Measurements from ENCODE around the gene SPATS1. TPM values are rescaled to one million over a fixed set of nuclear protein-coding genes. Genes with fewer than 3 reads are reported as not detected.

Gene SPATS1
- total RNA-seq, 2 experiments from 2014 or later, result not detected

GRCh38 chr6:44297063-44298038 lies 45.1 kb upstream of the SPATS1 start:
- H3K9me3 ChIP-seq (ENCODE audit: control insufficient read depth in 1 of 2, insufficient read depth in 1 of 2, low read length in 2 of 2), result peaks cover 0 to 5% of the 10 kb centered on the region in 2 experiments
- H3K4me3 ChIP-seq (ENCODE audit: low read length), result peak overlapping the region; percentile 40
- H3K27me3 ChIP-seq (ENCODE audit: control insufficient read depth in 1 of 2, insufficient read depth in 2 of 2, low read length in 2 of 2), result peaks cover 38 to 46% of the 10 kb centered on the region in 2 experiments

GRCh38 chr6:44298055-44298803 lies 44.2 kb upstream of the SPATS1 start:
- peak overlapping the region; percentile 7 for H3K4me3 ChIP-seq (ENCODE audit: low read length)
- no peaks in the 10 kb centered on the region for H3K9me3 Mint-ChIP-seq
- peaks cover 29% of the 10 kb centered on the region for H3K36me3 Mint-ChIP-seq (ENCODE audit: low read depth)
- no peak overlapping the region for H3K27ac ChIP-seq (ENCODE audit: low read depth in 1 of 2, low read length in 2 of 2)
- ChIA-PET CTCF (interaction anchor here (3.1 kb wide), 1 partner anchor 15 kb away, joined by 12 read pairs; the partner anchor contains the start of gene AARS2), POLR2A (interaction anchor here (0.7 to 4.0 kb wide), 2 partner anchors 15 to 22 kb away, joined by 4 to 18 read pairs; partner anchors contain the start of gene AARS2)
- peaks cover 34 to 39% of the 10 kb centered on the region in 2 experiments for H3K27me3 ChIP-seq (ENCODE audit: control insufficient read depth in 1 of 2, insufficient read depth in 2 of 2, low read length in 2 of 2)
- peaks cover 27% of the 10 kb centered on the region for H3K36me3 ChIP-seq (ENCODE audit: insufficient read depth, low read length)
- H3K4me3 Mint-ChIP-seq, result peak overlapping the region; percentile 54
- no peak for DNase-seq
- TF ChIP-seq CTCF (IDR thresholded peaks at IDR 0.05), result no peak
- intact Hi-C loops (cut with DNase I, micrococcal nuclease), result no loop called here
- no peak overlapping the region for H3K27ac Mint-ChIP-seq
- peaks cover 38% of the 10 kb centered on the region for H3K27me3 Mint-ChIP-seq
- H3K4me1 ChIP-seq (ENCODE audit: insufficient read depth, low read length), result peaks cover 16% of the 10 kb centered on the region
- no peak for ATAC-seq (ENCODE audit: poor library complexity)
- H3K4me1 Mint-ChIP-seq (ENCODE audit: low read depth), result peaks cover 15% of the 10 kb centered on the region
- H3K9me3 ChIP-seq (ENCODE audit: control insufficient read depth in 1 of 2, insufficient read depth in 1 of 2, low read length in 2 of 2), result peaks cover 0 to 5% of the 10 kb centered on the region in 2 experiments

More at GRCh38 chr6:44297063-44298038, 45.1 kb upstream of the SPATS1 start:
- Mint-ChIP-seq H3K4me1 (ENCODE audit: low read depth) (peaks cover 15% of the 10 kb centered on the region), H3K9me3 (no peaks in the 10 kb centered on the region), H3K4me3 (peak overlapping the region; percentile 54), H3K36me3 (ENCODE audit: low read depth) (peaks cover 23% of the 10 kb centered on the region), H3K27ac (no peak overlapping the region), H3K27me3 (peaks cover 44% of the 10 kb centered on the region)
- H3K4me1 ChIP-seq (ENCODE audit: insufficient read depth, low read length), result peaks cover 16% of the 10 kb centered on the region
- H3K27ac ChIP-seq (ENCODE audit: low read depth in 1 of 2, low read length in 2 of 2), result no peak overlapping the region
- CTCF ChIA-PET, result interaction anchor here (1.3 to 3.1 kb wide), 3 partner anchors 8 to 29 kb away, joined by 4 to 12 read pairs (median 4); partner anchors contain the start of gene AARS2
- POLR2A ChIA-PET, result interaction anchor here (4.0 kb wide), 1 partner anchor 16 kb away, joined by 18 read pairs; the partner anchor contains the start of gene AARS2
- peak; percentile 13 to 71 (median 44) for DNase-seq
- H3K36me3 ChIP-seq (ENCODE audit: insufficient read depth, low read length), result peaks cover 18% of the 10 kb centered on the region
- no peak for TF ChIP-seq CTCF (IDR thresholded peaks at IDR 0.05)
- intact Hi-C loops (cut with DNase I, micrococcal nuclease), result no loop called here
- ATAC-seq (ENCODE audit: poor library complexity), result peak; percentile 88

- peaks cover 0 to 5% of the 10 kb centered on the region in 2 experiments for H3K9me3 ChIP-seq (ENCODE audit: control insufficient read depth in 1 of 2, insufficient read depth in 1 of 2, low read length in 2 of 2)
- Mint-ChIP-seq H3K27me3 (peaks cover 31% of the 10 kb centered on the region), H3K4me1 (ENCODE audit: low read depth) (peaks cover 15% of the 10 kb centered on the region), H3K9me3 (no peaks in the 10 kb centered on the region), H3K36me3 (ENCODE audit: low read depth) (peaks cover 36% of the 10 kb centered on the region), H3K4me3 (peak overlapping the region; percentile 61), H3K27ac (no peak overlapping the region)
- ATAC-seq (ENCODE audit: poor library complexity), result no peak
- ChIA-PET POLR2A (interaction anchor here (0.7 to 4.0 kb wide), 2 partner anchors 15 to 23 kb away, joined by 4 to 18 read pairs; partner anchors contain the start of gene AARS2), CTCF (no interaction called here)
- intact Hi-C loops (cut with DNase I, micrococcal nuclease), result no loop called here
- peaks cover 30 to 32% of the 10 kb centered on the region in 2 experiments for H3K27me3 ChIP-seq (ENCODE audit: control insufficient read depth in 1 of 2, insufficient read depth in 2 of 2, low read length in 2 of 2)
- no peak for TF ChIP-seq CTCF (IDR thresholded peaks at IDR 0.05)
- peaks cover 16% of the 10 kb centered on the region for H3K4me1 ChIP-seq (ENCODE audit: insufficient read depth, low read length)
- H3K36me3 ChIP-seq (ENCODE audit: insufficient read depth, low read length), result peaks cover 32% of the 10 kb centered on the region
- no peak overlapping the region for H3K4me3 ChIP-seq (ENCODE audit: low read length)
- H3K27ac ChIP-seq (ENCODE audit: low read depth in 1 of 2, low read length in 2 of 2), result no peak overlapping the region
- DNase-seq, result no peak
Measured at GRCh38 chr6:44298864-44299263, 43.6 kb upstream of the SPATS1 start.

All from CD4-positive, alpha-beta T cell (primary cell).